ENCODE measurements around the gene ECI1. TPM values are rescaled to one million over a fixed set of nuclear protein-coding genes. Genes with fewer than 3 reads are reported as not detected.
A peak's percentile ranks its signal among the peaks of the same experiment; 100 is the strongest.

ECI1 gene
- total RNA-seq, 1 experiment from 2014 or later: 157 TPM

GRCh38 chr16:2196162-2196980 is 55.0 kb downstream of the ECI1 start, which contains the start of gene CASKIN1:
CASKIN1 (minus strand) TSS chr16:2196605; CDS start chr16:2196432, 173 bp downstream.
- no peaks in the 10 kb centered on the region for H3K36me3 Mint-ChIP-seq (ENCODE audit: insufficient read depth, unreplicated experiment)
- Histone ChIP-seq H3K9me3 (no peaks in the 10 kb centered on the region), H3K4me3 (ENCODE audit: low read depth, low read length) (peak within 1 kb of the TSS; percentile 49), H3K27me3 (replicated peaks; ENCODE audit: control insufficient read depth, insufficient read depth, low read length) (no peaks in the 10 kb centered on the region), H3K4me1 (peaks cover 9% of the 10 kb centered on the region), H3K36me3 (ENCODE audit: control insufficient read depth, insufficient read depth, low read length) (no peaks in the 10 kb centered on the region)
- POLR2A ChIA-PET: no interaction called here
- no peaks in the 10 kb centered on the region for H3K9me3 Mint-ChIP-seq (ENCODE audit: unreplicated experiment)
- no peaks in the 10 kb centered on the region for H3K27me3 Mint-ChIP-seq (ENCODE audit: insufficient read depth, unreplicated experiment)
- no peaks in the 10 kb centered on the region for H3K4me1 Mint-ChIP-seq (ENCODE audit: low read depth, unreplicated experiment)
- BruUV-seq (replicated peaks): no TSS peak
- DNase-seq: peak in 1 of 2 experiments; percentile 53
- TF ChIP-seq, protein P1, sequence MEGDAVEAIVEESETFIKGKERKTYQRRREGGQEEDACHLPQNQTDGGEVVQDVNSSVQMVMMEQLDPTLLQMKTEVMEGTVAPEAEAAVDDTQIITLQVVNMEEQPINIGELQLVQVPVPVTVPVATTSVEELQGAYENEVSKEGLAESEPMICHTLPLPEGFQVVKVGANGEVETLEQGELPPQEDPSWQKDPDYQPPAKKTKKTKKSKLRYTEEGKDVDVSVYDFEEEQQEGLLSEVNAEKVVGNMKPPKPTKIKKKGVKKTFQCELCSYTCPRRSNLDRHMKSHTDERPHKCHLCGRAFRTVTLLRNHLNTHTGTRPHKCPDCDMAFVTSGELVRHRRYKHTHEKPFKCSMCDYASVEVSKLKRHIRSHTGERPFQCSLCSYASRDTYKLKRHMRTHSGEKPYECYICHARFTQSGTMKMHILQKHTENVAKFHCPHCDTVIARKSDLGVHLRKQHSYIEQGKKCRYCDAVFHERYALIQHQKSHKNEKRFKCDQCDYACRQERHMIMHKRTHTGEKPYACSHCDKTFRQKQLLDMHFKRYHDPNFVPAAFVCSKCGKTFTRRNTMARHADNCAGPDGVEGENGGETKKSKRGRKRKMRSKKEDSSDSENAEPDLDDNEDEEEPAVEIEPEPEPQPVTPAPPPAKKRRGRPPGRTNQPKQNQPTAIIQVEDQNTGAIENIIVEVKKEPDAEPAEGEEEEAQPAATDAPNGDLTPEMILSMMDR (IDR thresholded peaks at IDR 0.05; ENCODE audit: insufficient read depth in 1 of 2, low read depth in 1 of 2, low read length in 1 of 2, severe bottlenecking in 1 of 2, unreplicated experiment in 1 of 2): no peak
- peak within 1 kb of the TSS; percentile 69 for H3K4me3 Mint-ChIP-seq (ENCODE audit: unreplicated experiment)
- CTCF ChIA-PET: interaction anchor here (1.2 to 3.8 kb wide), 2 partner anchors 56 to 73 kb away, joined by 4 to 29 read pairs; partner anchors contain the start of gene ECI1
- no peak within 1 kb of the TSS for H3K27ac Mint-ChIP-seq (ENCODE audit: unreplicated experiment)
- intact Hi-C loops (cut with micrococcal nuclease; ENCODE audit: unreplicated experiment): no loop called here

DNA sequence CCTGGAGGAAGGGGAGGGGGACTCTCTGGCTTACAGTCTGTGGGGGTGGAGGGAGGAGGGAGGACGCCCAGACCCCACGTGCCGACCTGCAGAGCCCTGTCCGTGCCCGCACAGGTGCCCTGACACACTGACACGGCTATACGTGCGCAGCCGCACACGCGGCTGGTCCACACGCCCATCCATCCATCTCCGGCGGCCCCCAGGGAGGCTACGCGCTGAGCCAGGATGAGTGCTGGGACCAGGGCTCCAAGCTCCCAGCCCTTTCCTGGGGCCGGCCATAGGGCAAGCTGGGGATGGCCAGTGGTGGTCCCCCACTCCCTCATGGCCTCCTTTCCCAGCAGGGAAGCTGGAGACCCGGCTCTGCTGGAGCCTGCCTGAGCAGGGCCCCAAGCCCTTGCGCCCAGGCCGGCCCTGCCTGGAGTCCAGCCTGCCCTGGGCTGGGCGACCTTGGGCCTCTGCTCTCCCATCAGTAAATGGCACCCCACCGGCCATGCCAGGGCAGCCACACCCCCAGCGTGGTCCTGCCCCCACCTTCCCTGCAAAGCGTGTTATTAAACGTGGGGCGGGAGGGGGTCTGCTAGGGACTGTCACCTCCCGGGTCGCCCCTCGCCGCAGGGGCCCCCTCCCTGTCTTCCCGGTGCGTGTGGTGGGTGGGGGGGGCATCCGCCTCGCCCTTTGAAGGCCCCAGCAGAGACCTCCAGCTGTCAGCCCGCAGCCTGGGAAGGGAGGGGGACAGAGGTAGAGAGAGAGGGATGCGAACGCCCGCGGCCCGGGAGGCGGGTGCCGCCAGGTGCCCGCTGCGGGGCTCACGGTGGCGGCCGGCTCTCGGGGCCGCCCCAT is 55.8 kb downstream of the ECI1 start:
- Histone ChIP-seq H3K36me3 (ENCODE audit: control insufficient read depth, insufficient read depth, low read length) (no peaks in the 10 kb centered on the region; the same call in 1 of the 2 replicates), H3K27me3 (replicated peaks; ENCODE audit: control insufficient read depth, insufficient read depth, low read length) (no peaks in the 10 kb centered on the region), H3K4me3 (ENCODE audit: low read depth, low read length) (peak overlapping the region; percentile 49), H3K9me3 (no peaks in the 10 kb centered on the region), H3K4me1 (peaks cover 9% of the 10 kb centered on the region)
- TF ChIP-seq, protein P1 (IDR thresholded peaks at IDR 0.05; ENCODE audit: insufficient read depth in 1 of 2, low read depth in 1 of 2, low read length in 1 of 2, severe bottlenecking in 1 of 2, unreplicated experiment in 1 of 2): no peak
- intact Hi-C loops (cut with micrococcal nuclease; ENCODE audit: unreplicated experiment): loop anchor here (2.0 kb wide), 2 partner anchors 57 to 305 kb away; no protein-coding TSS in a partner anchor
- H3K4me3 Mint-ChIP-seq (ENCODE audit: unreplicated experiment): peak overlapping the region; percentile 63
- H3K36me3 Mint-ChIP-seq (ENCODE audit: insufficient read depth, unreplicated experiment): no peaks in the 10 kb centered on the region
- POLR2A ChIA-PET: interaction anchor here (0.7 to 1.5 kb wide), 3 partner anchors 40 to 273 kb away, joined by 8 to 12 read pairs (median 10); partner anchors contain the start of genes ECI1 and TRAF7
- no peaks in the 10 kb centered on the region for H3K9me3 Mint-ChIP-seq (ENCODE audit: unreplicated experiment)
- no peak overlapping the region for H3K27ac Mint-ChIP-seq (ENCODE audit: unreplicated experiment)
- BruUV-seq (replicated peaks): no TSS peak
- CTCF ChIA-PET: interaction anchor here (0.7 to 3.8 kb wide), 9 partner anchors 10 to 305 kb away, joined by 3 to 29 read pairs (median 4); partner anchors contain the start of genes ECI1 and PGP
- H3K27me3 Mint-ChIP-seq (ENCODE audit: insufficient read depth, unreplicated experiment): no peaks in the 10 kb centered on the region
- no peak for DNase-seq
- H3K4me1 Mint-ChIP-seq (ENCODE audit: low read depth, unreplicated experiment): no peaks in the 10 kb centered on the region
